ENCODE measurements around the gene RP9.
A peak's percentile ranks its signal among the peaks of the same experiment; 100 is the strongest.
"Not testable (repeated sequence)": the region's sequence is repeated elsewhere in the genome, so short reads cannot be mapped to it uniquely, and the experiment has no call there.

RP9 gene

GRCh38 chr7:33118383-33118782 lies 9.2 kb upstream of the RP9 start:
- H3K4me1 Mint-ChIP-seq (ENCODE audit: low read depth): no peaks in the 10 kb centered on the region
- peaks cover 35% of the 10 kb centered on the region for H3K27me3 Mint-ChIP-seq
- H3K9me3 Mint-ChIP-seq: peaks cover 7% of the 10 kb centered on the region
- H3K27ac Mint-ChIP-seq: no peak overlapping the region
- peaks cover 4% of the 10 kb centered on the region for H3K36me3 Mint-ChIP-seq (ENCODE audit: low read depth)
- H3K4me3 Mint-ChIP-seq: no peak overlapping the region

DNA sequence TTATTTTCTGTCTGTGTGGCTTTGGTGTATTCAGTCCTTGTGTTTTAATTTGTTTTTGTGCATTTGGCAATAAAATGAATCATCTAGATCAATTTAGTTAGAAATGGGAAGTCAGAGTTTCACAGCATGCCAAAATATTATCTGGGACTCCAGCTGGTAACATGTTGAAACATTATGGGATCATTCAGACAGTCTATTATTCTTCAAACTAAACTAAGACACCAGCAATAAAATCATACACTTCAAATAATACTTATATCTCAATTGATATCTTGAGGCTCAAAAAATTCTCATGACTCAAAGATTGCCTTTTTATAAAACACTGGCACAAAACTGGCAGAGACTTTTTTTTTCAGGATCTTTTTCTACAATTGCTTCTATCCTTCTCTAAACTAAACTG lies 5.8 kb upstream of the RP9 start:
- H3K4me3 Mint-ChIP-seq: no peak overlapping the region
- H3K9me3 Mint-ChIP-seq: peaks cover 7% of the 10 kb centered on the region
- peaks cover 4% of the 10 kb centered on the region for H3K36me3 Mint-ChIP-seq (ENCODE audit: low read depth)
- H3K27ac Mint-ChIP-seq: no peak overlapping the region
- H3K27me3 Mint-ChIP-seq: peaks cover 34% of the 10 kb centered on the region
- H3K4me1 Mint-ChIP-seq (ENCODE audit: low read depth): peaks cover 4% of the 10 kb centered on the region

GRCh38 chr7:33111614-33112013 lies 2.4 kb upstream of the RP9 start:
- peaks cover 30% of the 10 kb centered on the region for H3K4me1 Mint-ChIP-seq (ENCODE audit: low read depth)
- H3K4me3 Mint-ChIP-seq: no peak overlapping the region

DNA sequence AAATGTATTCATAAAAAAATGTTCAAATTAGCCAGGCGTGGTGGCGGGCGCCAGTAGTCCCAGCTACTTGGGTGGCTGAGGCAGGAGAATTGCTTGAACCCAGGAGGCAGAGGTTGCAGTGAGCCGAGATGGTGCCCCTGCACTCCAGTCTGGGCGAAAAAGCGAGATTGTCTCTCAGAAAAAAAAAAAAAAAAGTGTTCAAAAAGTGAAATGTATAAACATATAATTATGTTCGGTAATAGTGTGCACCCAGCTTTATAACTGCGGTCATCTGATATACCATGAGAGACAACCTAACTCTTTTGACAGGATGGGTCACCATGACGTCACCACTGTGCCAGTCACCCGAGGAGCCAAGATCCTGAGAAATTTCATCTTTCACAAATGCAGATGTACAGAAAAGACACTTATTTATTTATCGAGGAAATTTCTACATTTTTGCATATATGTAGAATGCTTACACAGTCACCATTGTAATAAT lies 594 bp upstream of the RP9 start:
- H3K27ac Mint-ChIP-seq: no peak overlapping the region
- no peaks in the 10 kb centered on the region for H3K36me3 Mint-ChIP-seq (ENCODE audit: low read depth)
- peak overlapping the region; percentile 76 for H3K4me3 Mint-ChIP-seq
- H3K9me3 Mint-ChIP-seq: no peaks in the 10 kb centered on the region
- peaks cover 48% of the 10 kb centered on the region for H3K4me1 Mint-ChIP-seq (ENCODE audit: low read depth)
- H3K27me3 Mint-ChIP-seq: peaks cover 13% of the 10 kb centered on the region

More at GRCh38 chr7:33111614-33112013, 2.4 kb upstream of the RP9 start:
- H3K9me3 Mint-ChIP-seq: no peaks in the 10 kb centered on the region
- no peaks in the 10 kb centered on the region for H3K36me3 Mint-ChIP-seq (ENCODE audit: low read depth)
- no peak overlapping the region for H3K27ac Mint-ChIP-seq
- H3K27me3 Mint-ChIP-seq: peaks cover 17% of the 10 kb centered on the region

GRCh38 chr7:33108554-33109004 lies 625 bp downstream of the RP9 start:
- Mint-ChIP-seq H3K4me1 (ENCODE audit: low read depth) (peaks cover 55% of the 10 kb centered on the region), H3K36me3 (ENCODE audit: low read depth) (peaks cover 6% of the 10 kb centered on the region), H3K27me3 (peaks cover 13% of the 10 kb centered on the region), H3K4me3 (peak overlapping the region; percentile 94), H3K27ac (peak overlapping the region; percentile 87), H3K9me3 (no peaks in the 10 kb centered on the region)

- Mint-ChIP-seq H3K4me1 (ENCODE audit: low read depth) (peaks cover 60% of the 10 kb centered on the region), H3K4me3 (peak overlapping the region; percentile 94), H3K9me3 (no peaks in the 10 kb centered on the region), H3K36me3 (ENCODE audit: low read depth) (peaks cover 18% of the 10 kb centered on the region), H3K27me3 (peaks cover 8% of the 10 kb centered on the region), H3K27ac (peak overlapping the region; percentile 64)
These were observed 1.8 kb downstream of the RP9 start for GRCh38 chr7:33107136-33108066.

- H3K36me3 Mint-ChIP-seq (ENCODE audit: low read depth): peaks cover 61% of the 10 kb centered on the region
- peaks cover 46% of the 10 kb centered on the region for H3K4me1 Mint-ChIP-seq (ENCODE audit: low read depth)
- no peaks in the 10 kb centered on the region for H3K27me3 Mint-ChIP-seq
- H3K4me3 Mint-ChIP-seq: no peak overlapping the region
- no peak overlapping the region for H3K27ac Mint-ChIP-seq
- no peaks in the 10 kb centered on the region for H3K9me3 Mint-ChIP-seq
These were observed 7.3 kb downstream of the RP9 start for GRCh38 chr7:33101906-33102305.

- Mint-ChIP-seq H3K27ac (no peak overlapping the region), H3K36me3 (ENCODE audit: low read depth) (peaks cover 73% of the 10 kb centered on the region), H3K4me3 (no peak overlapping the region), H3K27me3 (no peaks in the 10 kb centered on the region), H3K4me1 (ENCODE audit: low read depth) (peaks cover 34% of the 10 kb centered on the region), H3K9me3 (no peaks in the 10 kb centered on the region)
These were observed 8.4 kb downstream of the RP9 start for GRCh38 chr7:33100770-33101169.

- Mint-ChIP-seq H3K27me3 (no peaks in the 10 kb centered on the region), H3K4me1 (ENCODE audit: low read depth) (peaks cover 23% of the 10 kb centered on the region), H3K9me3 (no peaks in the 10 kb centered on the region), H3K4me3 (no peak overlapping the region), H3K36me3 (ENCODE audit: low read depth) (peaks cover 81% of the 10 kb centered on the region), H3K27ac (no peak overlapping the region)
These were observed 9.9 kb downstream of the RP9 start for GRCh38 chr7:33099154-33099940.

GRCh38 chr7:33094745-33095275 lies 14.4 kb downstream of the RP9 start:
- H3K36me3 Mint-ChIP-seq (ENCODE audit: low read depth): peaks cover 63% of the 10 kb centered on the region
- not testable (repeated sequence) for H3K4me3 Mint-ChIP-seq; H3K9me3 Mint-ChIP-seq; H3K27ac Mint-ChIP-seq; H3K27me3 Mint-ChIP-seq; H3K4me1 Mint-ChIP-seq (ENCODE audit: low read depth)

DNA sequence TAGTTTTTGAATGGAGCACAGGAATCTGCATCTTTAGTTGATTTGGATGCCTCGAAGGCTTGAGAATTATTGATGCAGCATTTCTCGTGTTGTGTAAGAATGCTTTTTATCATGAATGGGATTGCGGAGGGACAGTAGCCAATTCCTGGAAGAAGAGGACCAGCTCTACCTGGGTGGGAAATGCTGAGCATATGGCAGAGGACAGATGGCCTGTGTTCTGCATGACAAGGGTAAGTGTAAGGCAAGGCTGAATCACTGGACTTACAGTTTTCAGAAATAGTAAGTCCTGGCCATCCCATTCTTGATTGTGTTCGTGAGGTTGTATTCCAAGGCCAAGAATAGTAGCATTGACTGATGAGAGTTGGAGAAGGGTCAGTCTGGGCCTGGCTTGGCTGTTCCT lies 15.9 kb downstream of the RP9 start:
- H3K27me3 Mint-ChIP-seq: no peaks in the 10 kb centered on the region
- no peaks in the 10 kb centered on the region for H3K9me3 Mint-ChIP-seq
- no peak overlapping the region for H3K27ac Mint-ChIP-seq
- H3K4me1 Mint-ChIP-seq (ENCODE audit: low read depth): no peaks in the 10 kb centered on the region
- peaks cover 47% of the 10 kb centered on the region for H3K36me3 Mint-ChIP-seq (ENCODE audit: low read depth)
- no peak overlapping the region for H3K4me3 Mint-ChIP-seq

DNA sequence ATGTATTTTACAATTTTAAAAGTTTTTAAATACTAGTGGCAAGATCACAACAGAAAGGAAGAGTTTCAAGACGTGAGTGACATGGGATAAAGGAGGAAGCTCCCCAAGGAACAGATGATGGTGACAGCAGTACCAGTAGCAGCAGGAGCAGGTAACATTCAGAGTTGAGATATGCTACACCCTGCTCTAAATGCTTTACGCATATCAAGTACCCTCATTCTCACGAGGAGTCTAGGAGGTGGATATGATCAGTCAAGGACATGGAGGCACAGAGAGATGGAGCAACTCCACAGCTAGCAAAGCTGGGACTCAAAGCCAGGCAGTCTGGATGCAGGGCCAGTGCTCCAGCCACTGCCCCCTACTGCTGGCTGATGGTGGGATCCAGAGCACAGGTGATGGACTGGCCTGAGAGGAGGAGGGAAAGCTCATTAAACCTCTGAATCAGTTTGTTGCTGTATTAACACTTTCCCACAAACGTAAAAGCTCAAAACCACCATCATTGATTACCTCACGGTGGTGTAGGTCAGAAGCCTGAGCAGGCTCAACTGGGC lies 17.5 kb downstream of the RP9 start:
- H3K4me1 Mint-ChIP-seq (ENCODE audit: low read depth): no peaks in the 10 kb centered on the region
- H3K4me3 Mint-ChIP-seq: no peak overlapping the region
- H3K9me3 Mint-ChIP-seq: no peaks in the 10 kb centered on the region
- H3K27ac Mint-ChIP-seq: no peak overlapping the region
- H3K36me3 Mint-ChIP-seq (ENCODE audit: low read depth): peaks cover 34% of the 10 kb centered on the region
- no peaks in the 10 kb centered on the region for H3K27me3 Mint-ChIP-seq

DNA sequence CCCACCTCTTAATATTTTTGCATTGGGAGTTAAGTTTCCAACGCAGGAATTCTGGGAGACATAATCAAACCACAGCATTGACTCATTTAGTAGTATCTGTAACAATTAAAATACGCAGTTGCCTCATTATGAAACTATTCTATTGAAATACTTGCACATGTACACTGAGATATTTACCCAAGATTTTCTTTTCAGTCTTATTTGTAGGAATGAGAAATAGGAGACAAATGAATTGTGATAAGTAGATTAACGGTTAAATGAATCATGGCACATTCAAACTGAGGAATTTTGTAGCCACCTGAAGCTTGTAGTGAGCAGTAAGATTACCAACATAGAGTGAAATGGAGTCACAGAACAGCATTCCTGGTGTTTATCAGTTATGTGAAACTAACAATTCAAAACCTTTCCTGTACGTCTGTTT lies 18.1 kb downstream of the RP9 start:
- H3K27me3 Mint-ChIP-seq: no peaks in the 10 kb centered on the region
- H3K4me1 Mint-ChIP-seq (ENCODE audit: low read depth): no peaks in the 10 kb centered on the region
- H3K27ac Mint-ChIP-seq: no peak overlapping the region
- no peak overlapping the region for H3K4me3 Mint-ChIP-seq
- no peaks in the 10 kb centered on the region for H3K9me3 Mint-ChIP-seq
- peaks cover 28% of the 10 kb centered on the region for H3K36me3 Mint-ChIP-seq (ENCODE audit: low read depth)

DNA sequence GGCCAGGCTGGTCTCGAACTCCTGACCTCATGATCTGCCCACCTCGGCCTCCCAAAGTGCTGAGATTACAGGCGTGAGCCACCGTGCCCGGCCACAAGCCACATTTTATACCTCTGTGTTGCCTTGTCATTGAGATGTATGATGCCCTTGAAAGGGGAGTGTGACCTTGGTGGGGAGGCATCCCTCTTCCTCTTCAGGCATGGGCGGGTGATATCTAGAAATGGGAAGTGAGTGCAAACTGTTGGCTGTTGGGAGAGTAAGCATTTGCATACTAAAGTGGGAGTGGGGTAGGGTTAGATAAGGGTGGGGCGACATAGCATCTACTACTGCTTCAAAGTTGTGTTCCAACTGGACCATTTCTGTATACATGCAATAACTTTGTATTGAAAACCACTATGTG lies 20.1 kb downstream of the RP9 start:
- H3K4me3 Mint-ChIP-seq: no peak overlapping the region
- peaks cover 14% of the 10 kb centered on the region for H3K36me3 Mint-ChIP-seq (ENCODE audit: low read depth)
- no peaks in the 10 kb centered on the region for H3K9me3 Mint-ChIP-seq
- H3K4me1 Mint-ChIP-seq (ENCODE audit: low read depth): no peaks in the 10 kb centered on the region
- no peak overlapping the region for H3K27ac Mint-ChIP-seq
- no peaks in the 10 kb centered on the region for H3K27me3 Mint-ChIP-seq
